Forelimb muscle (tissue), 1 donor: ENCODE data around the gene FNDC10. TPM values are rescaled to one million over a fixed set of nuclear protein-coding genes. Genes with fewer than 3 reads are reported as not detected.

Experiments used
- DNase-seq: peaks from one replicate; pipeline ENCODE4 v3.0.0-alpha.2; 2013; ENCODE audit warnings: low read depth
- polyA plus RNA-seq: library from polyadenylated mRNA; unstranded; fragments of 120-200 nt; gene quantifications from one replicate; pipeline ENCODE4 v1.2.1, GENCODE V29; 2013; ENCODE audit not compliant: insufficient read length

Gene FNDC10
- polyA plus RNA-seq, 1 donor, result 2.0 TPM

- no peak for DNase-seq
Observed at GRCh38 chr1:1548591-1548990, 51.3 kb downstream of the FNDC10 start.

Other genes with a start within 250 kb of the FNDC10 start
- 65.2 TPM for gene MXRA8, start 241.6 kb downstream of the FNDC10 start, polyA plus RNA-seq
- gene AURKAIP1, start 224.9 kb downstream of the FNDC10 start, polyA plus RNA-seq, result 69.3 TPM
- gene CCNL2, start 200.8 kb downstream of the FNDC10 start, polyA plus RNA-seq, result 169 TPM
- 111 TPM for gene MRPL20, start 192.8 kb downstream of the FNDC10 start, polyA plus RNA-seq
- 22.1 TPM for gene ANKRD65, start 178.9 kb downstream of the FNDC10 start, polyA plus RNA-seq
- gene VWA1, start 164.4 kb downstream of the FNDC10 start, polyA plus RNA-seq, result 56.6 TPM
- gene ATAD3C, start 150.4 kb downstream of the FNDC10 start, polyA plus RNA-seq, result 0.30 TPM
- 12.0 TPM for gene ATAD3B, start 128.4 kb downstream of the FNDC10 start, polyA plus RNA-seq
- 16.7 TPM for gene ATAD3A, start 88.0 kb downstream of the FNDC10 start, polyA plus RNA-seq
- gene TMEM240, start 59.5 kb downstream of the FNDC10 start, polyA plus RNA-seq, result 4.1 TPM
- gene SSU72, start 25.3 kb downstream of the FNDC10 start, polyA plus RNA-seq, result 95.9 TPM
- gene MIB2, start 15.4 kb upstream of the FNDC10 start, polyA plus RNA-seq, result 78.7 TPM
- gene MMP23B, start 32.0 kb upstream of the FNDC10 start, polyA plus RNA-seq, result 44.9 TPM
- 35.3 TPM for gene CDK11B, start 58.9 kb upstream of the FNDC10 start, polyA plus RNA-seq
- gene SLC35E2B, start 92.7 kb upstream of the FNDC10 start, polyA plus RNA-seq, result 47.2 TPM
- 23.9 TPM for gene CDK11A, start 124.2 kb upstream of the FNDC10 start, polyA plus RNA-seq
- gene NADK, start 178.3 kb upstream of the FNDC10 start, polyA plus RNA-seq, result 29.7 TPM